Lower leg skin (tissue), 4 donors: ENCODE measurements around the gene NXPE4. TPM values are rescaled to one million over a fixed set of nuclear protein-coding genes. Genes with fewer than 3 reads are reported as not detected.
A peak's percentile ranks its signal among the peaks of the same experiment; 100 is the strongest.
"Not testable (repeated sequence)": the region's sequence is repeated elsewhere in the genome, so short reads cannot be mapped to it uniquely, and the experiment has no call there.

ENCODE experiments used
- DNase-seq, 2 donors: peaks; one replicate each; pipeline ENCODE4 v3.0.0-alpha.2; 2019; ENCODE audit warnings: low spot score in 2 of 2
- H3K4me3 ChIP-seq: fragments of 200-600 bp; sonication (generic); 2 replicates; pipeline ENCODE4 v1.5.1; 2017; ENCODE audit warnings: mild to moderate bottlenecking, low read depth; ENCODE audit not compliant: poor library complexity, severe bottlenecking
- POLR2A ChIP-seq, 2 donors: fragments of 450-650 bp; IDR thresholded peaks; one replicate each; pipeline ENCODE4 v1.6.1; 2016 to 2017; ENCODE audit warnings: antibody characterized with exemption in 2 of 2, mild to moderate bottlenecking in 1 of 2, moderate library complexity in 1 of 2
- WGBS, 2 donors: methylation state at CpG; one replicate each; pipeline ENCODE4 v1.1.5; 2018; 5-methylcytosine and 5-hydroxymethylcytosine counted together
- intact Hi-C: fragments of 100-400 bp; cut with DNase I; formaldehyde crosslinking; loops from one replicate; pipeline ENCODE4 v1.15.0; 2023; ENCODE audit warnings: low total_unique reads
- total RNA-seq, 4 donors: library from RNA; depleted of rRNA; stranded (reverse); fragments of >200 nt; gene quantifications; one replicate each; pipeline ENCODE4 v1.1.0, GENCODE V29; 2016
- TF ChIP-seq, protein P1 (sequence below), 3 donors: fragments of 450-650 bp; IDR thresholded peaks; one replicate each; pipeline ENCODE4 v1.5.1; 2016; ENCODE audit warnings: antibody characterized with exemption in 3 of 3, mild to moderate bottlenecking in 3 of 3, moderate library complexity in 2 of 3

NXPE4 gene
- total RNA-seq, 4 donors from 2014 or later, result not detected

- 90% methylated on average over 9 of the region's 9 CpGs for WGBS, 2 donors
- TF ChIP-seq, protein P1, sequence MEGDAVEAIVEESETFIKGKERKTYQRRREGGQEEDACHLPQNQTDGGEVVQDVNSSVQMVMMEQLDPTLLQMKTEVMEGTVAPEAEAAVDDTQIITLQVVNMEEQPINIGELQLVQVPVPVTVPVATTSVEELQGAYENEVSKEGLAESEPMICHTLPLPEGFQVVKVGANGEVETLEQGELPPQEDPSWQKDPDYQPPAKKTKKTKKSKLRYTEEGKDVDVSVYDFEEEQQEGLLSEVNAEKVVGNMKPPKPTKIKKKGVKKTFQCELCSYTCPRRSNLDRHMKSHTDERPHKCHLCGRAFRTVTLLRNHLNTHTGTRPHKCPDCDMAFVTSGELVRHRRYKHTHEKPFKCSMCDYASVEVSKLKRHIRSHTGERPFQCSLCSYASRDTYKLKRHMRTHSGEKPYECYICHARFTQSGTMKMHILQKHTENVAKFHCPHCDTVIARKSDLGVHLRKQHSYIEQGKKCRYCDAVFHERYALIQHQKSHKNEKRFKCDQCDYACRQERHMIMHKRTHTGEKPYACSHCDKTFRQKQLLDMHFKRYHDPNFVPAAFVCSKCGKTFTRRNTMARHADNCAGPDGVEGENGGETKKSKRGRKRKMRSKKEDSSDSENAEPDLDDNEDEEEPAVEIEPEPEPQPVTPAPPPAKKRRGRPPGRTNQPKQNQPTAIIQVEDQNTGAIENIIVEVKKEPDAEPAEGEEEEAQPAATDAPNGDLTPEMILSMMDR (IDR thresholded peaks at IDR 0.05), result no peak
- no peak overlapping the region for H3K4me3 ChIP-seq
- no peak for DNase-seq
- intact Hi-C loops, result no loop called here
Observed at GRCh38 chr11:114606003-114606801, 10.6 kb upstream of the NXPE4 start.

DNA sequence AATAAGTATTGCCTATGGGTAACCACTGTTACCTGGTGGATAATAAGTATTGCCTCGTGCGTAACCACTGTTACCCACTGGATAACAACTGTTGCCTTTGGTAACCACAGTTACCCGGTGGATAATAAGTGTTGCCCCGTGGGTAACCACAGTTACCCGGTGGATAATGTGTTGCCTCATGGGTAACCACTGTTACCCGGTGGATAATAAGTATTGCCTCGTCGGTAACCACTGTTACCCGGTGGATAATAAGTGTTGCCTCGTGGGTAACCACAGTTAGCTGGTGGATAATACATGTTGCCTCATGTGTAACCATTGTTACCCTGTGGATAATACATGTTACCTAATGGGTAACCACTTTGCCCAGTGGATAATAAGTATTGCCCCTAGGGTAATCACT is 9.8 kb upstream of the NXPE4 start:
- no peak for TF ChIP-seq POLR2A (IDR thresholded peaks at IDR 0.05)
- TF ChIP-seq, protein P1 (IDR thresholded peaks at IDR 0.05), result no peak
- intact Hi-C loops, result no loop called here
- H3K4me3 ChIP-seq, result no peak overlapping the region
- 88 to 91% methylated on average over 10 of the region's 10 CpGs for WGBS, 2 donors
- no peak for DNase-seq

DNA sequence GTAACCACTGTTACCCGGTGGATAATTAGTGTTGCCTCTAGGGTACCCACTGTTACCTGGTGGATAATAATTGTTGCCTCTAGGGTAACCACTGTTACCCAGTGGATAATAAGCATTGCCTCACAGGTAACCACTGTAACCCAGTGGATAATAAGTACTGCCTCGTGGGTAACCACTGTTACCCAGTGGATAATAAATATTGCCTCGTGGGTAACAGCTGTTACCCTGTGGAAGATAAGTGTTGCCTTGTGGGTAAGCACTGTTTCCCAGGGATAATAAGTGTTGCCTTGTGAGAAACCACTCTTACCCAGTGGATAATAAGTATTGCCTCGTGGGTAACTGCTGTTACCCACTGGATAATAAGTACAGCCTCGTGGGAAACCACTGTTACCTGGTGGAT is 9.3 kb upstream of the NXPE4 start:
- no peak for TF ChIP-seq POLR2A (IDR thresholded peaks at IDR 0.05)
- TF ChIP-seq, protein P1 (IDR thresholded peaks at IDR 0.05), result no peak
- 72 to 83% methylated on average over 5 of the region's 5 CpGs for WGBS, 2 donors
- no peak for DNase-seq
- H3K4me3 ChIP-seq, result no peak overlapping the region
- intact Hi-C loops, result no loop called here

GRCh38 chr11:114604179-114604813 is 8.7 kb upstream of the NXPE4 start:
- 85 to 91% methylated on average over 13 of the region's 13 CpGs for WGBS, 2 donors
- DNase-seq, result peak in 1 of 2 donors; percentile 2
- no peak for TF ChIP-seq POLR2A (IDR thresholded peaks at IDR 0.05)
- TF ChIP-seq, protein P1 (IDR thresholded peaks at IDR 0.05), result no peak
- no peak overlapping the region for H3K4me3 ChIP-seq
- intact Hi-C loops, result no loop called here

DNA sequence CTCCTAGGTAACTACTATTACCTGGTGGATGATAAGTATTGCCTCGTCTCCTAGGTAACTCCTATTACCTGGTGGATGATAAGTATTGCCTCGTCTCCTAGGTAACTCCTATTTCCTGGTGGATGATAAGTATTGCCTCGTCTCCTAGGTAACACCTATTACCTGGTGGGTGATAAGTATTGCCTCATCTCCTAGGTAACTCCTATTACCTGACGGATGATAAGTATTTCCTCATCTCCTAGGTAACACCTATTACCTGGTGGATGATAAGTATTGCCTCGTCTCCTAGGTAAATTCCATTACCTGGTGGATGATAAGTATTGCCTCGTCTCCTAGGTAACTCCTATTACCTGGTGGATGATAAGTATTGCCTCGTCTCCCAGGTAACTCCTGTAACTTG is 7.6 kb upstream of the NXPE4 start:
- H3K4me3 ChIP-seq, intact Hi-C loops, DNase-seq: not testable (repeated sequence)
- 85 to 86% methylated on average over 7 of the region's 7 CpGs for WGBS, 2 donors

- H3K4me3 ChIP-seq, result no peak overlapping the region
- no peak for DNase-seq
- intact Hi-C loops, result no loop called here
- 85 to 88% methylated on average over 1 of the region's 1 CpG for WGBS, 2 donors
- TF ChIP-seq, protein P1 (IDR thresholded peaks at IDR 0.05), result no peak
- no peak for TF ChIP-seq POLR2A (IDR thresholded peaks at IDR 0.05)
Observed at GRCh38 chr11:114598461-114598860, 2.9 kb upstream of the NXPE4 start.
